H1 (cell line): Measurements from ENCODE around the gene ZSCAN20. TPM values are rescaled to one million over a fixed set of nuclear protein-coding genes. Genes with fewer than 3 reads are reported as not detected.
"Not testable (repeated sequence)": the region's sequence is repeated elsewhere in the genome, so short reads cannot be mapped to it uniquely, and the experiment has no call there.

Source experiments
- CTCF ChIA-PET: fragments of 300-600 bp; sonication (Branson Sonifier 250); formaldehyde crosslinking; loops from one replicate; lab custom pipeline; 2021; ENCODE audit not compliant: partially characterized antibody; lab: Charles Lee
- POLR2A ChIA-PET: fragments of 300-600 bp; sonication (Branson Sonifier 250); formaldehyde crosslinking; loops from one replicate; lab custom pipeline; 2021; ENCODE audit warnings: inconsistent platforms; ENCODE audit not compliant: partially characterized antibody; lab: Charles Lee
- DNase-seq, 2 experiments: peaks; one replicate each; pipeline versions ENCODE4 v3.0.0 to v3.0.0-alpha.2; 2010 to 2022; ENCODE audit warnings: low spot score in 2 of 2, low read depth in 1 of 2, mixed read lengths in 1 of 2
- FAIRE-seq: peaks from 2 replicates; lab custom pipeline; 2011; peaks lifted over from hg19 to GRCh38; lab: Jason Lieb, UNC
- H2AFZ ChIP-seq: 2 replicates; pipeline ENCODE4 v1.8.1; 2012; ENCODE audit warnings: low read length, inconsistent platforms
- H2AK5ac ChIP-seq: 2 replicates; pipeline ENCODE4 v1.6.1; 2013; ENCODE audit warnings: low read depth, low read length
- H2BK120ac ChIP-seq: replicated peaks from 2 replicates; pipeline ENCODE3; 2013; ENCODE audit warnings: low read depth, low read length, inconsistent platforms
- H2BK12ac ChIP-seq: 2 replicates; pipeline ENCODE4 v1.6.1; 2013; ENCODE audit warnings: low read depth, low read length
- H2BK15ac ChIP-seq: 2 replicates; pipeline ENCODE4 v1.6.1; 2013; ENCODE audit warnings: low read length
- H2BK20ac ChIP-seq: 2 replicates; pipeline ENCODE4 v1.6.1; 2013; ENCODE audit warnings: low read length
- H2BK5ac ChIP-seq: 2 replicates; pipeline ENCODE4 v1.6.1; 2013; ENCODE audit warnings: low read depth, low read length
- H3K14ac ChIP-seq: 2 replicates; pipeline ENCODE4 v1.6.1; 2013; ENCODE audit warnings: inconsistent platforms; ENCODE audit not compliant: insufficient read length
- H3K18ac ChIP-seq: 2 replicates; pipeline ENCODE4 v1.6.1; 2013; ENCODE audit warnings: low read length; ENCODE audit errors: extremely low read depth
- H3K23ac ChIP-seq: 2 replicates; pipeline ENCODE4 v1.6.1; 2013; ENCODE audit warnings: inconsistent platforms; ENCODE audit not compliant: insufficient read length
- H3K23me2 ChIP-seq: 2 replicates; pipeline ENCODE4 v1.6.1; 2013; ENCODE audit warnings: low read depth, low read length
- H3K27ac ChIP-seq: 2 replicates; pipeline ENCODE4 v1.6.1; 2011; ENCODE audit warnings: low read depth, low read length, inconsistent platforms
- H3K27me3 ChIP-seq, 4 experiments: replicated peaks in 1 of 4; 1 replicate in 1 of 4; 2 replicates in 3 of 4; pipeline versions ENCODE4 v1.6.1 to v1.8.1; 2011 to 2013; ENCODE audit warnings: low read length in 3 of 4, mild to moderate bottlenecking in 3 of 4, inconsistent platforms in 2 of 4, mixed read lengths in 2 of 4, moderate library complexity in 1 of 4; ENCODE audit not compliant: control insufficient read depth in 3 of 4, insufficient read depth in 3 of 4; ENCODE audit errors: extremely low read depth in 1 of 4
- H3K36me3 ChIP-seq, 4 experiments: 2 replicates each; pipeline versions ENCODE4 v1.6.1 to v1.8.1; 2011 to 2013; ENCODE audit warnings: mild to moderate bottlenecking in 4 of 4, low read length in 3 of 4, moderate library complexity in 2 of 4, control low read depth in 1 of 4, inconsistent platforms in 1 of 4; ENCODE audit not compliant: insufficient read depth in 4 of 4, control insufficient read depth in 2 of 4
- H3K4ac ChIP-seq: replicated peaks from 2 replicates; pipeline ENCODE3; 2013; ENCODE audit warnings: low read length, low read depth, mixed read lengths, inconsistent platforms; ENCODE audit not compliant: insufficient read length
- H3K4me1 ChIP-seq, 4 experiments: replicated peaks in 1 of 4; 1 replicate in 1 of 4; 2 replicates in 3 of 4; pipeline versions ENCODE4 v1.6.1 to v1.8.1; 2011 to 2013; ENCODE audit warnings: low read length in 3 of 4, inconsistent platforms in 2 of 4, mixed read lengths in 1 of 4; ENCODE audit not compliant: insufficient read depth in 4 of 4, control insufficient read depth in 3 of 4
- H3K4me2 ChIP-seq, 2 experiments: 2 replicates each; pipeline versions ENCODE4 v1.6.1 to v1.8.1; 2011 to 2013; ENCODE audit warnings: low read depth in 2 of 2, low read length in 2 of 2, control low read depth in 1 of 2, inconsistent platforms in 1 of 2, mild to moderate bottlenecking in 1 of 2; ENCODE audit not compliant: insufficient read depth in 1 of 2
- H3K4me3 ChIP-seq, 4 experiments: fragments of 200-600, 300-600 bp in 1 of 4; sonication (generic), shearing (Covaris generic), sonication (Bioruptor Twin) in 1 of 4; 2 replicates each; pipeline versions ENCODE4 v1.5.1 to v1.8.1; 2011 to 2016; ENCODE audit warnings: low read length in 4 of 4, low read depth in 3 of 4, control low read depth in 2 of 4, inconsistent platforms in 2 of 4, mild to moderate bottlenecking in 2 of 4, mixed read lengths in 1 of 4, moderate library complexity in 1 of 4; ENCODE audit not compliant: insufficient read depth in 2 of 4; ENCODE audit errors: extremely low read depth in 1 of 4
- H3K56ac ChIP-seq: replicated peaks from 2 replicates; pipeline ENCODE3; 2013; ENCODE audit warnings: low read depth, mild to moderate bottlenecking, mixed read lengths, low read length, inconsistent platforms; ENCODE audit not compliant: insufficient read length
- H3K79me1 ChIP-seq: 2 replicates; pipeline ENCODE4 v1.6.1; 2013; ENCODE audit warnings: low read depth, low read length, control low read depth
- H3K79me2 ChIP-seq, 2 experiments: 2 replicates each; pipeline versions ENCODE4 v1.6.1 to v1.8.1; 2012 to 2013; ENCODE audit warnings: low read length in 2 of 2, mild to moderate bottlenecking in 2 of 2, inconsistent platforms in 1 of 2; ENCODE audit not compliant: insufficient read depth in 2 of 2, control insufficient read depth in 1 of 2
- H3K9ac ChIP-seq, 4 experiments: replicated peaks in 1 of 4; 1 replicate in 1 of 4; 2 replicates in 3 of 4; pipeline versions ENCODE4 v1.6.1 to v1.8.1; 2011 to 2013; ENCODE audit warnings: low read depth in 3 of 4, low read length in 3 of 4, control low read depth in 2 of 4, mild to moderate bottlenecking in 2 of 4, moderate library complexity in 2 of 4, inconsistent platforms in 1 of 4; ENCODE audit errors: extremely low read depth in 1 of 4
- H3K9me3 ChIP-seq, 2 experiments: 2 replicates each; pipeline versions ENCODE4 v1.6.1 to v1.8.1; 2012 to 2013; ENCODE audit warnings: mild to moderate bottlenecking in 2 of 2, moderate library complexity in 2 of 2, control low read depth in 1 of 2, inconsistent platforms in 1 of 2, low read depth in 1 of 2, low read length in 1 of 2, mixed read lengths in 1 of 2; ENCODE audit not compliant: insufficient read depth in 2 of 2
- H4K20me1 ChIP-seq, 2 experiments: replicated peaks in 1 of 2; 2 replicates each; pipeline versions ENCODE3 to v1.8.1; 2011 to 2013; ENCODE audit warnings: inconsistent platforms in 2 of 2, low read length in 2 of 2, mild to moderate bottlenecking in 1 of 2; ENCODE audit not compliant: insufficient read depth in 2 of 2, control insufficient read depth in 1 of 2
- H4K5ac ChIP-seq: 2 replicates; pipeline ENCODE4 v1.6.1; 2013; ENCODE audit warnings: low read length, low read depth, mixed read lengths, inconsistent platforms; ENCODE audit not compliant: insufficient read length
- H4K8ac ChIP-seq: 2 replicates; pipeline ENCODE4 v1.8.0; 2013; ENCODE audit warnings: mild to moderate bottlenecking, moderate library complexity, low read length, inconsistent platforms; ENCODE audit not compliant: insufficient read depth; ENCODE audit errors: extremely low read depth
- H4K91ac ChIP-seq: replicated peaks from 2 replicates; pipeline ENCODE3; 2013; ENCODE audit warnings: low read length, mixed read lengths, inconsistent platforms; ENCODE audit not compliant: insufficient read length
- WGBS, 2 experiments: shearing (Covaris generic) in 1 of 2; methylation state at CpG; one replicate each; pipeline versions ENCODE4 v1.1.6 to v1.1.7; 2013 to 2015; ENCODE audit warnings: low lambda C conversion rate in 2 of 2, mixed read lengths in 2 of 2, inconsistent platforms in 1 of 2, low coverage in 1 of 2, missing lambda C conversion rate in 1 of 2; ENCODE audit not compliant: insufficient replicate concordance in 2 of 2, insufficient coverage in 1 of 2, insufficient read length in 1 of 2; ENCODE audit errors: extremely low coverage in 1 of 2, missing lambda C conversion rate in 1 of 2; 5-methylcytosine and 5-hydroxymethylcytosine counted together
- polyA plus RNA-seq, 7 experiments: library from polyadenylated mRNA; depleted of rRNA in 3 of 7; stranded (reverse) in 5 of 7; unstranded in 2 of 7; fragments of >200 nt in 5 of 7; fragments of 200-250 nt in 2 of 7; gene quantifications; 1 replicate in 5 of 7; 2 replicates in 1 of 7; 4 replicates in 1 of 7; pipeline versions ENCODE4 v1.2.1 to v1.2.3, GENCODE V29; 2011 to 2013; ENCODE audit warnings: missing spikeins in 2 of 7, mixed read lengths in 2 of 7
- total RNA-seq: library from RNA; stranded (reverse); fragmentation: NEBNext Ultra II Directional; extraction: Animal tissue kit (Norgen Biotek cat#: 25700); gene quantifications from 2 replicates; pipeline ENCODE4 v1.2.1, GENCODE V29; 2021

Gene ZSCAN20
- total and polyA plus RNA-seq, 2 of the 8 experiments (the other 6 are each of a cell fraction or from before 2014, with no cell fraction given): 0.70 to 3.4 TPM

DNA sequence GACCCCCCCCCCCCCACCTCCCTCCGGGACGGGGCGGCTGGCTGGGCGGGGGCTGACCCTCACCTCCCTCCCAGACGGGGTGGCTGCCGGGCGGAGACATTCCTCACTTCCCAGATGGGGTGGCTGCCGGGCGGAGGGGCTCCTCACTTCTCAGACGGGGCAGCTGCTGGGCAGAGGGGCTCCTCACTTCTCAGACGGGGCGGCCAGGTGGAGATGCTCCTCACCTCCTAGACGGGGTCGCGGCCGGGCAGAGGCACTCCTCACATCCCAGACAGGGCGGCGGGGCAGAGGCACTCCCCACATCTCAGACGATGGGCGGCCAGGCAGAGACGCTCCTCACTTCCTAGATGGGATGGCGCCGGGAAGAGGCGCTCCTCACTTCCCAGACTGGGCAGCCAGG, 36.8 kb downstream of the ZSCAN20 start:
- H3K27me3 ChIP-seq, H2AFZ ChIP-seq, H2BK15ac ChIP-seq, H3K79me2 ChIP-seq, H3K4me2 ChIP-seq, H3K4me1 ChIP-seq, H3K14ac ChIP-seq, POLR2A ChIA-PET, H2BK5ac ChIP-seq, H3K56ac ChIP-seq, H2AK5ac ChIP-seq, H3K23ac ChIP-seq, H3K4ac ChIP-seq, H2BK12ac ChIP-seq, H4K20me1 ChIP-seq, H4K8ac ChIP-seq, H3K79me1 ChIP-seq, FAIRE-seq, H3K27ac ChIP-seq, H3K9ac ChIP-seq, H2BK20ac ChIP-seq, H4K91ac ChIP-seq, H3K18ac ChIP-seq, H3K36me3 ChIP-seq, H2BK120ac ChIP-seq, H3K9me3 ChIP-seq, H3K4me3 ChIP-seq, H4K5ac ChIP-seq, CTCF ChIA-PET, DNase-seq, H3K23me2 ChIP-seq: not testable (repeated sequence)
- 100% methylated on average over 9 of the region's 24 CpGs; no CpG with 5 or more reads in 1 of the 2 experiments for WGBS, 2 experiments
